Stomach smooth muscle (tissue), 2 donors: ENCODE data around the gene FANCC.

Experiments
- H3K27ac ChIP-seq: one replicate; pipeline ENCODE4 v1.7.0; 2013; ENCODE audit warnings: mild to moderate bottlenecking, low read length, inconsistent platforms
- H3K27me3 ChIP-seq, 2 donors: one replicate each; pipeline ENCODE4 v1.7.0; 2013; ENCODE audit warnings: low read length in 2 of 2; ENCODE audit not compliant: insufficient read depth in 2 of 2, control insufficient read depth in 1 of 2
- H3K36me3 ChIP-seq, 2 donors: one replicate each; pipeline ENCODE4 v1.7.0; 2013; ENCODE audit warnings: low read length in 2 of 2; ENCODE audit not compliant: control insufficient read depth in 2 of 2, insufficient read depth in 2 of 2
- H3K4me1 ChIP-seq: one replicate; pipeline ENCODE4 v1.7.0; 2013; ENCODE audit warnings: low read length; ENCODE audit not compliant: control insufficient read depth, insufficient read depth
- H3K4me3 ChIP-seq, 2 donors: one replicate each; pipeline ENCODE4 v1.7.0; 2013; ENCODE audit warnings: low read length in 2 of 2
- H3K9ac ChIP-seq, 2 donors: one replicate each; pipeline ENCODE4 v1.7.0; 2013; ENCODE audit warnings: low read length in 2 of 2, mild to moderate bottlenecking in 1 of 2
- H3K9me3 ChIP-seq, 2 donors: one replicate each; pipeline ENCODE4 v1.7.0; 2013; ENCODE audit warnings: low read length in 2 of 2; ENCODE audit not compliant: control insufficient read depth in 2 of 2
- donor health status: healthy.
- donor health status: Pancreatic carcinoma.

Gene FANCC

GRCh38 chr9:95317119-95317892 lies at the start of gene FANCC:
Gene FANCC (minus strand): TSS chr9:95317709. CDS start chr9:95249291, 68,418 bp downstream.
- Histone ChIP-seq H3K4me3 (peak within 1 kb of the TSS; percentile 86 to 97), H3K27me3 (no peaks in the 10 kb centered on the region), H3K9me3 (no peaks in the 10 kb centered on the region), H3K36me3 (no peaks in the 10 kb centered on the region), H3K27ac (peak within 1 kb of the TSS; percentile 80), H3K9ac (peak within 1 kb of the TSS; percentile 80 to 85), H3K4me1 (no peaks in the 10 kb centered on the region)

DNA sequence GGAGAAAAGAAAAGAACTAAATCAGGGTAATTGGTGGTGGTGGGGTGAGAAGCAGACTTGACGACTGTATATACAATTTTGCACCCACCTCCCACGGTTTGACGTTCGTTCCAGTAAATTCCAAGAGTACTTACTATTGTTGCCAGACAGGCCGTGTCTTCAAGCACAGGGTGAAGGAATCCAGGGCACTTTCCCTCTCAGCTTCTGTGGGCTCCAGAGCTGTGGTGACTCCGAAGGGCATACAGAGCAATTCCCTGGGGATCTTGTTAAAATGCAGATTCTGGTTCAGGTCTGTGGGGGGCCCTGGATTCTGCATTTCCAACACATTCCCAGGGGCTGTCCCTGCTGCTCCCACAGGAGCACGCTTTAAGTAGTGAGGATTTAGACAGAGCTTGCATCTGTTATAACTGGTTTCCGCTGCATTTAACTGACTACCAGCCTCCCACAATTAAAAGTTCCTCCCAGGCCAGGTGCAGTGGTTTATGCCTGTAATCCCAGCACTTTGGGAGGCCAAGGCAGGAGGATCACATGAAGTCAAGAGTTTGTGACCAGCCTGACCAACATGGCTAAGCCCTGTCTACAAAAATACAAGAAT lies 49.3 kb upstream of the FANCC start:
- H3K4me1 ChIP-seq: peaks cover 7% of the 10 kb centered on the region
- no peaks in the 10 kb centered on the region for H3K27me3 ChIP-seq
- H3K27ac ChIP-seq: no peak overlapping the region
- H3K9ac ChIP-seq: no peak overlapping the region
- no peak overlapping the region for H3K4me3 ChIP-seq
- no peaks in the 10 kb centered on the region for H3K9me3 ChIP-seq
- no peaks in the 10 kb centered on the region for H3K36me3 ChIP-seq

DNA sequence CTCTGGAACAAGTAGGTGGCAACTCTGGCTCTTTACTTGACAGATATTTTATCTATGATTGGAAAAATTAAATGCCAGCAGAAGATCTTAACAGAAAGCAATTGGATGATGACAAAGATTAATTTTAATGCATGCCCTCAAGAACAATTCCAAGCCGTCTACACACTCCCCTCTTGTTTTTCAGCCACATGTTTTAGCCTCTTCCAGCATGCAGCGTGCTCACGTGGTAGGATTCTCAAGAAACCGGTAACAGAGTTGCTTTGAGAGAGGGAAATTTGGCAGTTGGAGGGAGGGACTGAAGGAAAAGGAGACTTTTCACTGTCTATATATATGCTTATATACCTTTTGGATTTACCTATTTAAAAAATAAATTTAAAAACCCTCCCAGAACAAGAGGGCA lies 48.3 kb upstream of the FANCC start:
- Histone ChIP-seq H3K36me3 (no peaks in the 10 kb centered on the region), H3K9ac (no peak overlapping the region), H3K27ac (no peak overlapping the region), H3K4me3 (no peak overlapping the region), H3K9me3 (no peaks in the 10 kb centered on the region), H3K4me1 (peaks cover 7% of the 10 kb centered on the region), H3K27me3 (no peaks in the 10 kb centered on the region)

- Histone ChIP-seq H3K27me3 (no peaks in the 10 kb centered on the region), H3K36me3 (no peaks in the 10 kb centered on the region), H3K4me1 (no peaks in the 10 kb centered on the region), H3K9me3 (no peaks in the 10 kb centered on the region), H3K27ac (no peak overlapping the region), H3K4me3 (no peak overlapping the region), H3K9ac (no peak overlapping the region)
Measured at GRCh38 chr9:95363051-95363841, 45.7 kb upstream of the FANCC start.

GRCh38 chr9:95360866-95361265 lies 43.4 kb upstream of the FANCC start:
- Histone ChIP-seq H3K27me3 (no peaks in the 10 kb centered on the region), H3K9ac (no peak overlapping the region)

DNA sequence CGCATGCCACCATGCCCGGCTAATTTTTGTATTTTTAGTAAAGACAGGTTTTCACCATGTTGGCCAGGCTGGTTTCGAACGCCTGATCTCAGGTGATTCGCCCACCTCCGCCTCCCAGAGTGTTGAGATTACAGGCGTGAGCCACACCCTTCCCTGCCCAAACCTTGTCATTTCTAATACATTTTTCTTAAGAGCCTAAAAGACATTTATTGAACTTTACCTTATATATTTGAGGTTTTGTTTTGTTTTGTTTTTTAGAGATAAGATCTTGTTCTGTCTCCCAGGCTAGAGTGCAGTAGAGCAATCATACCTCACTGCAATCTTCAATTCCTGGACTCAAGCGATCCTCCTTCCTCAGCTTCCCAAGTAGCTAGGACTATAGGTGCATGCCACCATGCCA lies 39.8 kb upstream of the FANCC start:
- Histone ChIP-seq H3K9me3 (no peaks in the 10 kb centered on the region), H3K27ac (no peak overlapping the region), H3K9ac (no peak overlapping the region), H3K36me3 (no peaks in the 10 kb centered on the region), H3K4me3 (no peak overlapping the region), H3K27me3 (no peaks in the 10 kb centered on the region), H3K4me1 (no peaks in the 10 kb centered on the region)

More at GRCh38 chr9:95360866-95361265, 43.4 kb upstream of the FANCC start:
- H3K4me1 ChIP-seq: no peaks in the 10 kb centered on the region
- H3K4me3 ChIP-seq: no peak overlapping the region
- H3K27ac ChIP-seq: no peak overlapping the region
- H3K36me3 ChIP-seq: no peaks in the 10 kb centered on the region
- no peaks in the 10 kb centered on the region for H3K9me3 ChIP-seq

GRCh38 chr9:95355500-95355899 lies 38.0 kb upstream of the FANCC start:
- Histone ChIP-seq H3K27ac (no peak overlapping the region), H3K4me3 (no peak overlapping the region), H3K9me3 (no peaks in the 10 kb centered on the region), H3K36me3 (no peaks in the 10 kb centered on the region), H3K9ac (no peak overlapping the region), H3K4me1 (no peaks in the 10 kb centered on the region), H3K27me3 (no peaks in the 10 kb centered on the region)

GRCh38 chr9:95351051-95351450 lies 33.5 kb upstream of the FANCC start:
- no peaks in the 10 kb centered on the region for H3K36me3 ChIP-seq
- no peaks in the 10 kb centered on the region for H3K9me3 ChIP-seq
- H3K4me3 ChIP-seq: no peak overlapping the region
- H3K9ac ChIP-seq: no peak overlapping the region
- H3K27ac ChIP-seq: no peak overlapping the region
- peaks cover 11 to 19% of the 10 kb centered on the region in 2 donors for H3K27me3 ChIP-seq
- H3K4me1 ChIP-seq: peaks cover 5% of the 10 kb centered on the region

- Histone ChIP-seq H3K27ac (no peak overlapping the region), H3K4me3 (no peak overlapping the region), H3K9ac (no peak overlapping the region)
Measured at GRCh38 chr9:95350266-95350665, 32.8 kb upstream of the FANCC start.

GRCh38 chr9:95349091-95350038 lies 31.9 kb upstream of the FANCC start:
- H3K9ac ChIP-seq: no peak overlapping the region

More at GRCh38 chr9:95350266-95350665, 32.8 kb upstream of the FANCC start:
- H3K9me3 ChIP-seq: no peaks in the 10 kb centered on the region
- H3K27me3 ChIP-seq: peaks cover 11 to 19% of the 10 kb centered on the region in 2 donors
- no peaks in the 10 kb centered on the region for H3K36me3 ChIP-seq
- peaks cover 5% of the 10 kb centered on the region for H3K4me1 ChIP-seq

More at GRCh38 chr9:95349091-95350038, 31.9 kb upstream of the FANCC start:
- Histone ChIP-seq H3K9me3 (no peaks in the 10 kb centered on the region), H3K36me3 (no peaks in the 10 kb centered on the region), H3K27ac (no peak overlapping the region), H3K4me3 (peak overlapping the region; percentile 31 to 55), H3K4me1 (peaks cover 5% of the 10 kb centered on the region), H3K27me3 (peaks cover 11 to 19% of the 10 kb centered on the region in 2 donors)
